GM12878 (cell line): ENCODE data around the gene CXorf65. TPM values are rescaled to one million over a fixed set of nuclear protein-coding genes. Genes with fewer than 3 reads are reported as not detected.

ENCODE experiments used
- ATAC-seq: fragments of 200-7000 bp; cut with Tn5 transposase; 3 replicates; pipeline ENCODE4 v1.9.1; 2020; ENCODE audit warnings: mild to moderate bottlenecking, moderate library complexity
- BruUV-seq: library from RNA; stranded (reverse); fragments of 400-500 nt; replicated peaks from 2 replicates; lab custom pipeline; 2021; lab: Mats Ljungman, UMichigan
- CTCF ChIA-PET: fragments of 300-600 bp; sonication (Branson Sonifier 250); formaldehyde crosslinking; extraction: SDS; loops from one replicate; lab custom pipeline; 2021; ENCODE audit warnings: inconsistent platforms; lab: Yijun Ruan, JAX
- POLR2A ChIA-PET: fragments of 350-600 bp; formaldehyde crosslinking; extraction: SDS; loops from one replicate; lab custom pipeline; 2021; ENCODE audit warnings: inconsistent platforms; lab: Charles Lee
- RAD21 ChIA-PET: fragments of 300-600 bp; sonication (Branson Sonifier 250); formaldehyde crosslinking; loops from one replicate; lab custom pipeline; 2023; ENCODE audit warnings: antibody characterized with exemption; ENCODE audit not compliant: unreplicated experiment; lab: Charles Lee
- SMC1A ChIA-PET: fragments of 300-600 bp; sonication (Branson Sonifier 250); formaldehyde crosslinking; loops from one replicate; lab custom pipeline; 2023; ENCODE audit not compliant: unreplicated experiment, uncharacterized antibody; lab: Charles Lee
- DNase-seq: peaks from one replicate; pipeline ENCODE4 v3.0.0-alpha.2; 2011; ENCODE audit warnings: low read depth, low spot score
- FAIRE-seq: peaks from 3 replicates; lab custom pipeline; 2011; peaks lifted over from hg19 to GRCh38; lab: Jason Lieb, UNC
- H2AFZ ChIP-seq: 2 replicates; pipeline ENCODE4 v1.6.0; 2011; ENCODE audit warnings: low read depth, low read length, control low read depth; ENCODE audit not compliant: control insufficient read depth
- H3K27ac ChIP-seq: 2 replicates; pipeline ENCODE4 v1.5.1; 2011; ENCODE audit warnings: control low read depth; ENCODE audit not compliant: control insufficient read depth, insufficient read depth
- H3K27me3 ChIP-seq, 2 experiments: replicated peaks in 1 of 2; 2 replicates each; pipeline versions ENCODE4 v1.6.0 to v1.6.1; 2011; ENCODE audit warnings: low read length in 1 of 2; ENCODE audit not compliant: control insufficient read depth in 2 of 2, insufficient read depth in 2 of 2
- H3K36me3 ChIP-seq, 2 experiments: 2 replicates each; pipeline ENCODE4 v1.5.1; 2011; ENCODE audit warnings: low read length in 1 of 2; ENCODE audit not compliant: control insufficient read depth in 2 of 2, insufficient read depth in 2 of 2
- H3K4me1 ChIP-seq: 2 replicates; pipeline ENCODE4 v1.6.1; 2011; ENCODE audit warnings: mild to moderate bottlenecking, low read length, moderate library complexity, mixed read lengths; ENCODE audit not compliant: control insufficient read depth, insufficient read depth
- H3K4me2 ChIP-seq: 2 replicates; pipeline ENCODE4 v1.6.0; 2011; ENCODE audit warnings: control low read depth; ENCODE audit not compliant: control insufficient read depth, insufficient read depth
- H3K4me3 ChIP-seq: fragments of 200-600 bp; sonication (generic); 2 replicates; pipeline ENCODE4 v1.5.1; 2016
- H3K79me2 ChIP-seq: 2 replicates; pipeline ENCODE4 v1.6.0; 2011; ENCODE audit warnings: low read length; ENCODE audit not compliant: control insufficient read depth, insufficient read depth
- H3K9ac ChIP-seq: 2 replicates; pipeline ENCODE4 v1.8.0; 2011; ENCODE audit warnings: low read length, control low read depth, mixed read lengths; ENCODE audit not compliant: control insufficient read depth, insufficient read depth
- H3K9me3 ChIP-seq: replicated peaks from 3 replicates; pipeline ENCODE4 v1.5.1; 2011; ENCODE audit warnings: mild to moderate bottlenecking, low read length; ENCODE audit not compliant: control insufficient read depth, insufficient read depth
- H4K20me1 ChIP-seq: 2 replicates; pipeline ENCODE4 v1.6.0; 2011; ENCODE audit not compliant: control insufficient read depth, insufficient read depth
- CHD4 ChIP-seq: fragments of 200-600 bp; sonication (generic); IDR thresholded peaks from 2 replicates; pipeline ENCODE4 v1.6.1; 2016; ENCODE audit warnings: mild to moderate bottlenecking
- CREB1 ChIP-seq: IDR thresholded peaks from 2 replicates; pipeline ENCODE4 v1.6.1; 2012; ENCODE audit warnings: low read depth, mild to moderate bottlenecking, inconsistent platforms
- FOXK2 ChIP-seq: fragments of 450-650 bp; IDR thresholded peaks from 2 replicates; pipeline ENCODE4 v1.6.1; 2017; ENCODE audit warnings: mild to moderate bottlenecking, moderate library complexity
- HDGF ChIP-seq: fragments of 450-650 bp; IDR thresholded peaks from 2 replicates; pipeline ENCODE4 v1.6.1; 2016; ENCODE audit warnings: antibody characterized with exemption
- PAX8 ChIP-seq: fragments of 450-650 bp; IDR thresholded peaks from 2 replicates; pipeline ENCODE4 v1.6.1; 2017; ENCODE audit warnings: mild to moderate bottlenecking, moderate library complexity
- RAD51 ChIP-seq: fragments of 450-650 bp; IDR thresholded peaks from 2 replicates; pipeline ENCODE4 v1.6.1; 2016; ENCODE audit warnings: moderate library complexity, mild to moderate bottlenecking, inconsistent platforms
- REST ChIP-seq: IDR thresholded peaks from 2 replicates; pipeline ENCODE4 v1.6.1; 2012; ENCODE audit warnings: mild to moderate bottlenecking, low read depth, low read length
- SMC3 ChIP-seq: IDR thresholded peaks from 2 replicates; pipeline ENCODE4 v1.6.1; 2011; ENCODE audit warnings: low read length, improper control_type of control experiment, borderline replicate concordance
- SPI1 ChIP-seq: IDR thresholded peaks from 2 replicates; pipeline ENCODE4 v1.6.1; 2011; ENCODE audit warnings: low read depth, mild to moderate bottlenecking, low read length, moderate library complexity, borderline replicate concordance; ENCODE audit not compliant: insufficient read depth
- WRNIP1 ChIP-seq: IDR thresholded peaks from 2 replicates; pipeline ENCODE4 v1.6.1; 2011; ENCODE audit warnings: low read depth, low read length, improper control_type of control experiment, borderline replicate concordance
- ZZZ3 ChIP-seq: IDR thresholded peaks from 2 replicates; pipeline ENCODE4 v1.6.1; 2011; ENCODE audit warnings: low read depth; ENCODE audit not compliant: control insufficient read depth, insufficient read length
- WGBS: methylation state at CpG from one replicate; pipeline ENCODE4 v1.1.6; 2016; ENCODE audit warnings: low lambda C conversion rate; ENCODE audit not compliant: insufficient replicate concordance, insufficient coverage; ENCODE audit errors: missing lambda C conversion rate; 5-methylcytosine and 5-hydroxymethylcytosine counted together
- in situ Hi-C: fragments of 300-500 bp; cut with MboI; formaldehyde crosslinking; loops from 9 replicates; pipeline ENCODE4 v1.14.3; 2018; ENCODE audit warnings: mixed read lengths
- intact Hi-C: fragments of 100-400 bp; cut with micrococcal nuclease; formaldehyde crosslinking; loops from one replicate; pipeline ENCODE4 v1.14.2; 2022; ENCODE audit not compliant: unreplicated experiment
- polyA plus RNA-seq, 11 experiments: library from polyadenylated mRNA; depleted of rRNA in 4 of 11; unstranded in 6 of 11; stranded (reverse) in 5 of 11; fragments of >200 nt; fragmentation: Nextera tagmentation in 4 of 11; fragmentation: Illumina TruSeq in 1 of 11; extraction: Ambion mirVana in 4 of 11; extraction: Trizol in 1 of 11; gene quantifications; 1 replicate in 1 of 11; 2 replicates in 10 of 11; pipeline versions ENCODE4 v1.2.1 to v1.2.3, GENCODE V29; 2011 to 2016; ENCODE audit warnings: inconsistent platforms in 2 of 11, missing spikeins in 2 of 11, low read depth in 1 of 11
- total RNA-seq, 4 experiments: library from RNA; depleted of rRNA in 3 of 4; stranded (reverse); fragments of >200 nt in 3 of 4; fragmentation: Illumina TruSeq in 1 of 4; extraction: Trizol in 1 of 4; gene quantifications; 2 replicates each; pipeline versions ENCODE4 v1.2.1 to v1.2.3, GENCODE V29; 2013 to 2021
- TF ChIP-seq, protein P1 (sequence below): fragments of 450-650 bp; IDR thresholded peaks from 2 replicates; pipeline ENCODE4 v1.6.1; 2018; ENCODE audit warnings: mild to moderate bottlenecking, low read depth, moderate library complexity; ENCODE audit not compliant: partially characterized antibody
- TF ChIP-seq, protein P2 (sequence below): fragments of 450-650 bp; IDR thresholded peaks from 2 replicates; pipeline ENCODE4 v1.6.1; 2018; ENCODE audit warnings: borderline replicate concordance, mild to moderate bottlenecking; ENCODE audit not compliant: partially characterized antibody

CXorf65 gene
- total and polyA plus RNA-seq, 10 of the 15 experiments (the other 5 are each of a cell fraction or from before 2014, with no cell fraction given): 0.82 to 4.8 (median 2.3) TPM

GRCh38 chrX:71102292-71102691 is 4.2 kb downstream of the CXorf65 start:
- no peaks in the 10 kb centered on the region for H3K79me2 ChIP-seq
- TF ChIP-seq FOXK2 (no peak), SMC3 (no peak), ZZZ3 (no peak), WRNIP1 (no peak), CHD4 (no peak), PAX8 (no peak), RAD51 (no peak), CREB1 (no peak), SPI1 (no peak), REST (no peak), HDGF (no peak)
- TF ChIP-seq, protein P1, sequence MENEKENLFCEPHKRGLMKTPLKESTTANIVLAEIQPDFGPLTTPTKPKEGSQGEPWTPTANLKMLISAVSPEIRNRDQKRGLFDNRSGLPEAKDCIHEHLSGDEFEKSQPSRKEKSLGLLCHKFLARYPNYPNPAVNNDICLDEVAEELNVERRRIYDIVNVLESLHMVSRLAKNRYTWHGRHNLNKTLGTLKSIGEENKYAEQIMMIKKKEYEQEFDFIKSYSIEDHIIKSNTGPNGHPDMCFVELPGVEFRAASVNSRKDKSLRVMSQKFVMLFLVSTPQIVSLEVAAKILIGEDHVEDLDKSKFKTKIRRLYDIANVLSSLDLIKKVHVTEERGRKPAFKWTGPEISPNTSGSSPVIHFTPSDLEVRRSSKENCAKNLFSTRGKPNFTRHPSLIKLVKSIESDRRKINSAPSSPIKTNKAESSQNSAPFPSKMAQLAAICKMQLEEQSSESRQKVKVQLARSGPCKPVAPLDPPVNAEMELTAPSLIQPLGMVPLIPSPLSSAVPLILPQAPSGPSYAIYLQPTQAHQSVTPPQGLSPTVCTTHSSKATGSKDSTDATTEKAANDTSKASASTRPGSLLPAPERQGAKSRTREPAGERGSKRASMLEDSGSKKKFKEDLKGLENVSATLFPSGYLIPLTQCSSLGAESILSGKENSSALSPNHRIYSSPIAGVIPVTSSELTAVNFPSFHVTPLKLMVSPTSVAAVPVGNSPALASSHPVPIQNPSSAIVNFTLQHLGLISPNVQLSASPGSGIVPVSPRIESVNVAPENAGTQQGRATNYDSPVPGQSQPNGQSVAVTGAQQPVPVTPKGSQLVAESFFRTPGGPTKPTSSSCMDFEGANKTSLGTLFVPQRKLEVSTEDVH: no peak
- TF ChIP-seq, protein P2, sequence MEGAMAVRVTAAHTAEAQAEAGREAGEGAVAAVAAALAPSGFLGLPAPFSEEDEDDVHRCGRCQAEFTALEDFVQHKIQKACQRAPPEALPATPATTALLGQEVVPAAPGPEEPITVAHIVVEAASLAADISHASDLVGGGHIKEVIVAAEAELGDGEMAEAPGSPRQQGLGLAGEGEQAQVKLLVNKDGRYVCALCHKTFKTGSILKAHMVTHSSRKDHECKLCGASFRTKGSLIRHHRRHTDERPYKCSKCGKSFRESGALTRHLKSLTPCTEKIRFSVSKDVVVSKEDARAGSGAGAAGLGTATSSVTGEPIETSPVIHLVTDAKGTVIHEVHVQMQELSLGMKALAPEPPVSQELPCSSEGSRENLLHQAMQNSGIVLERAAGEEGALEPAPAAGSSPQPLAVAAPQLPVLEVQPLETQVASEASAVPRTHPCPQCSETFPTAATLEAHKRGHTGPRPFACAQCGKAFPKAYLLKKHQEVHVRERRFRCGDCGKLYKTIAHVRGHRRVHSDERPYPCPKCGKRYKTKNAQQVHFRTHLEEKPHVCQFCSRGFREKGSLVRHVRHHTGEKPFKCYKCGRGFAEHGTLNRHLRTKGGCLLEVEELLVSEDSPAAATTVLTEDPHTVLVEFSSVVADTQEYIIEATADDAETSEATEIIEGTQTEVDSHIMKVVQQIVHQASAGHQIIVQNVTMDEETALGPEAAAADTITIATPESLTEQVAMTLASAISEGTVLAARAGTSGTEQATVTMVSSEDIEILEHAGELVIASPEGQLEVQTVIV: no peak
- TF ChIP-seq, all 136 proteins: peak for 0
- POLR2A ChIA-PET: interaction anchor here (0.6 to 5.8 kb wide), 5 partner anchors 10 to 78 kb away, joined by 3 to 60 read pairs (median 4); partner anchors contain the start of genes IL2RG and MED12
- no peaks in the 10 kb centered on the region for H3K36me3 ChIP-seq
- no peak overlapping the region for H2AFZ ChIP-seq
- ATAC-seq (no peak), DNase-seq (no peak), FAIRE-seq (no peak)
- intact Hi-C loops: no loop called here
- SMC1A ChIA-PET: interaction anchor here (2.2 to 6.2 kb wide), 5 partner anchors 9 to 80 kb away, joined by 7 to 46 read pairs (median 18); partner anchors contain the start of genes IL2RG and MED12
- H4K20me1 ChIP-seq: no peaks in the 10 kb centered on the region
- H3K9me3 ChIP-seq: no peaks in the 10 kb centered on the region; the same call in 2 of the 3 replicates
- no TSS peak for BruUV-seq
- in situ Hi-C loops: no loop called here
- no peak overlapping the region for H3K4me3 ChIP-seq
- no peak overlapping the region for H3K9ac ChIP-seq
- WGBS: 78% methylated on average over 3 of the region's 3 CpGs
- CTCF ChIA-PET: interaction anchor here (0.7 to 5.2 kb wide), 7 partner anchors 10 to 104 kb away, joined by 3 to 82 read pairs (median 15); partner anchors contain the start of genes IL2RG and MED12
- H3K27ac ChIP-seq: no peak overlapping the region
- H3K4me2 ChIP-seq: no peak overlapping the region
- peaks cover 3% of the 10 kb centered on the region; the same call in 1 of the 2 replicates for H3K4me1 ChIP-seq
- H3K27me3 ChIP-seq: no peaks in the 10 kb centered on the region
- RAD21 ChIA-PET: interaction anchor here (1.9 to 3.3 kb wide), 3 partner anchors 9 to 27 kb away, joined by 7 to 28 read pairs (median 19); partner anchors contain the start of genes IL2RG and MED12
